Cortex of kidney (tissue), 1 donor: ENCODE results near the gene MATN1.

ENCODE experiments used
- DNase-seq: peaks from one replicate; lab custom pipeline; 2025; lab: John Stamatoyannopoulos, UW

MATN1 gene

GRCh38 chr1:30682396-30683275 is 40.7 kb downstream of the MATN1 start:
- DNase-seq: no peak

DNA sequence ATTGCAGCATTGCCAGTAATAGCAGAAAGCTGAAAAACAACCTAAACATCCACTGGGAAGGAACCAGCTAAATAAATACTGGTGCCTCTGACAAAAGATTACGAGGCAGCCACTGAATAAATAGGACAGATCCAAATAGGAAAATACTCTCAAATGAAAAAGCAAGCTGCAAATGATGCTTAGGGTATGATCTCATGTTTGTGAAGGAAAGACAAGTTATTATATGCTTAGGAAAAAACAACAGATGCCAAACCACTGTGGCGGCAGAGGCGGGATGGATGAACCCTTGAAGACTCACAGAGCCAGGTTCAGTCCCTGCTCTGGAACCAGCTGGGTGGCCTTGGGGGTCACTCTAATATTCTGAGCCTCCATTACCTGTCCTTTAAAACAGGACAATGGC is 41.6 kb downstream of the MATN1 start:
- no peak for DNase-seq

DNA sequence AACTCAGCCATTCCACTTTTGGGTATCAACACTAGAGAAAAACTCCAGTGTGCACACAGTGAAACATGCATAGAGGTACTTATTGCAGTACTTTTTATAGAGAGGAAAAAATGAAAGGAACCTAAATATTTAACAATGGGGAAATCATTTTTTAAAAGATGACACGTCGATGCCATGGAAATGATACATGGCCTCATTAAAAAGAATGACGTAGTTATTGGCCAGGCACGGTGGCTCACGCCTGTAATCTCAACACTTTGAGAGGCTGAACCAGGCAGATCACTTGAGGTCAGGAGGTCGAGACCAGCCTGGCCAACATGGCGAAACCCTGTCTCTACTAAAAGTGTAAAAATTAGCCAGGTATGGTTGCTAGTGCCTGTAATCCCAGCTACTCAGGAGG is 42.5 kb downstream of the MATN1 start:
- no peak for DNase-seq

- DNase-seq: no peak
These were observed 43.0 kb downstream of the MATN1 start for GRCh38 chr1:30680429-30680828.

DNA sequence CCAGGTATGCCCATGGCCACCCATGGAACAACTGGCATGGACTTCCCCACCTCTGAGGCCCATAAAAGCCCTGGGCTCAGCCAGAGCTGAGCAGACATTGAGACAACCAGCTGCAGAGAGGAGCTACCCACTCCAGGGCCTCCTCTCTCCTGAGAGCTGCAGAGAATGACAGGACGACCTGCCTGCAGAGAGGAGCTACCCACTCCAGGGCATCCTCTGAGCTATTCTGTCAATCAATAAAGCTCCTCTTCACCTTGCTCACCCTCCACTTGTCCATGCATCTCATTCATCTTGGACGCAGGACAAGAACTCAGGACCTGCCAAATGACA is 43.4 kb downstream of the MATN1 start:
- no peak for DNase-seq

DNA sequence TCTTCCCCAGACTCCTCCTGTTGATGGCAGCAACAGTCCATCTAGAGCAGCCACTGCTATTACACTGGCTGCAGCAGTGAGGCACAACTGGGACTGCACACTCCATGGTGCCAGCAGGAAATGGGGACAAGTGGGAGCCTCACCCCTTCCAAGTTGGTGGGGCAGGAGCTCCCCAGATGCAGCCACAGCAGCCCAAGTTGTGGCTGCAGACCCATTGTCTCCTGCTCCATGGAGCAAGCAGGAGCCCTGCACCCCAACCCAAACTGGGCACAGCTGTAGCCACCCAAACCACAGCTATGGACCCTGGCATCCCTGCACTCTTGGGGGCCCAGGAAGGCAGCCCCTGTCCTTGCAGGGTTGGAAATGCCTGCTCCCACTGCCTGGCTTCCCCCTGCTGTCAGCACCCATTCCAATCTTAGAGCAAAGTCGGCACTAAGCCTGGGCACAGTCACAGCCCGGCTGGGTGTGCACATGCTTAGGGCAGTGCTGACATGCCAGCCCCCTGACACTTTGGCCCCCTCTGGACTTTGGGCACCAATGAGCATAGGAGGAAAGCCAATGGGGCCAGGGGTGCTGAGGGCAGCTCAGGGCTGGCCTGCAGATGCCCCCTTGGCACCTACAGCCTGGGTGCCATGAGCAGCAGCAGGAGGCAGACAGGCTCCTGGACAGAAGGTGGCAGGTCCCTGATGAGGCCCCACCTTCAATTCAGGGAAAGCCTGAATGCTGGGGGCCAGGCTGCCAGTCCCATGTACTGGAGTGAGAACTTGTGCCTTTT is 44.0 kb downstream of the MATN1 start:
- DNase-seq: no peak

GRCh38 chr1:30678209-30678608 is 45.2 kb downstream of the MATN1 start:
- DNase-seq: no peak

- DNase-seq: no peak
These were observed 45.9 kb downstream of the MATN1 start for GRCh38 chr1:30677471-30677870.

DNA sequence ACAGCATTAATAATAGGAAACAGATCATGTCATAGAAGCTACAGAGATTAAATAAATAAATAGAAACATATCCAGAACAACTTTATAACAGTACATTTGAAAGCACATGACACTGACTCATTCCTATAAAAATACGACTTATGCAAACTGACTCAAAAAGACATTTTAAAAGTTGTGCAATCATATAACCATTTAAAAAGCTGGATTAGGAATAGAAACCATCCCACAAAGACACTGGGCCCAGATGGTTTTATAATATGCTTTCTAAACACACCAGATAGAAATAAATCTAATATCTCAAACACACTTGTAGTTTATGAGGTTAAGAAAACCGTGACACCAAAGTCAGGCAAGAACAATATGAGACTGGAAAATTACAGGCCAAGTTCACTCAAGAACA is 47.6 kb downstream of the MATN1 start:
- DNase-seq: no peak

DNA sequence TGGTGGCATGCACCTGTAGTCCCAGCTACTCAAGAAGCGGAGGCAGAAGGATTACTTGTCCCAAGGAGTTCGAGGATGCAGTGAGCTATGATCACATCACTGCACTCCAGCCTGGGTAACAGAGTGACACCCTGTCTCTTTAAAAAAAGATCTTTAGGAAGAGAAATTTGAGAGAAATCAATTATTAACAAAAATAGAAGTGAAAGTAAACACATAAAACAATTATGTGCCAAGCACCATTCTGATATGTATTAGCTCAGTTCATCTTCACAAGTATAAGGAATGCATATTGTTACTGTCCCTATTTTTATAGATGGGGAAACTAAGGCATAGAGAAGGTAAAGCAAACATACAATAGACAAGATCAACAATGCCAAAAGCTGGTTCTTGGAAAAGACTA is 48.1 kb downstream of the MATN1 start:
- DNase-seq: no peak

DNA sequence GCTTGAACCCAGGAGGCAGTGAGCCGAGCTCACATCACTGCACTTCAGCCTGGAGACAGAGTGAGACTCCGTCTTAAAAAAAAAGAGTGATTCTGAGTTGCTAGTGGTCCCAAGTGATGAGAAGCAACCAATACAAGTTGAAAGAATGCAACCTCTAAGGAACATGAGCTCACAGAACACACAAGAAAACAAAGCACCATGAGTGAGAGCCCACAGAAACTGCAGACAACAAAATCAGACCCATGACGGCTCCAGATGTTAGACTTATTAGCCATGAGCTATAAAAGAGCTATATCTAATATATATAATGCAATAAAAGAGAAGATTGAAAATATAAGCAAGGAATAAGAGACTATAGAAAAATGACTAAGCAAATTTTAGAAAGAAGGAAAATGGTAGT is 50.0 kb downstream of the MATN1 start:
- DNase-seq: no peak

DNA sequence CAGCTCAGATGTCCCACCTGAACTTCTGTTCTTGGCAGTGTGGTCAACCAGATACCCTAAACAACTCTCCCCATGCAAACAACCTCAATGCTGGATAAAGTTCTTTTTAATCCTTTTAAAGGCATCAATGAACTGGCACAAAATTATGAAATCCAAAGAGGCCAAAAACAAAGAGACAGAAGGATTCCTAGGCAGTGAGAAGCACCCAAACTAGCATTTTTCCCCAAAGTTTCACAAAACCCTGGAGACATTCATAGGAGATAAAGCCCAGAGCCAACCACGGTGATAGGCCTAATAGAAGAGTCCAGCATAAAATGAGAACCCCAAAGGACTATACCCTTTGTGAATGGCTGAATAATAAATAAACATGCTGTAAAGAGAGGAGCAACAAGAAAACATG is 50.7 kb downstream of the MATN1 start:
- no peak for DNase-seq

DNA sequence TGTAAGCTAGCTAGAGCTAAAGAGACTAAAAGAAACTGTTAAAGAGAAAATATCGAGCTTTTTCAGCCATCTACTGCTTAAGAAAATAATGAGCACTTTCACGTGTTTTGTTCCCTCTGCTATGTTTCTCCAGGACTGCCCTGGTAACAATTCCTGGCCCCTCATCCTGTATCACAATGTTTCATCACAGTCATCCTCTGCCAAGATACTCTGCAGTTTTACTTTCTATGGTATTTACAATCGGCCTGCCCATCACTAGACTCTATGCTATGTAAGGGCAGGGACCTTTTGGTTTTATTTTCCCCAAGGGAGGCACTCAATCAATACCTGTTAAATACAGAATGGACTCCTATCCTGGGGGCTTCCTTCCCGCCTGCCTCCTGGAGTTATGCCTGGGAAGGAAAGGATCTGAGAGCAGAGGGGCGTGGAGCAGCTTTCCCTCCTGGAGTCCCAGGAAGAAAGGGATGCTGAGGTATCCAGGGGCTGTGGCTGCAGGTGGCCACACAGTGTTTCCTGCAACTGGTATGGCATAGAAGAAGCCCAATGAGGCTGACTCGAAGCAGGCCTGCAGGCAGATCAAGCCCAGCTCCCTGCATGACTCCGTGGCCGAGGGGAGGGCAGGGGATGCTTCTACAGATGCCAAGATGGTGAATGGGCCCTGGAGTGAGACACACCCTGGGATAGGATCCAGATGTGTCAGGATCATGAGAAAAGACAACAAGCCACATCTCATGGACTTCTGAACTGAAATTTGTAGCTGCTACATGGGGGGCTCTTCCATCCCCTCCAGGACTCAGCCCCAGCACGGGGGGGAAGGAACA is 52.9 kb downstream of the MATN1 start:
- DNase-seq: no peak

DNA sequence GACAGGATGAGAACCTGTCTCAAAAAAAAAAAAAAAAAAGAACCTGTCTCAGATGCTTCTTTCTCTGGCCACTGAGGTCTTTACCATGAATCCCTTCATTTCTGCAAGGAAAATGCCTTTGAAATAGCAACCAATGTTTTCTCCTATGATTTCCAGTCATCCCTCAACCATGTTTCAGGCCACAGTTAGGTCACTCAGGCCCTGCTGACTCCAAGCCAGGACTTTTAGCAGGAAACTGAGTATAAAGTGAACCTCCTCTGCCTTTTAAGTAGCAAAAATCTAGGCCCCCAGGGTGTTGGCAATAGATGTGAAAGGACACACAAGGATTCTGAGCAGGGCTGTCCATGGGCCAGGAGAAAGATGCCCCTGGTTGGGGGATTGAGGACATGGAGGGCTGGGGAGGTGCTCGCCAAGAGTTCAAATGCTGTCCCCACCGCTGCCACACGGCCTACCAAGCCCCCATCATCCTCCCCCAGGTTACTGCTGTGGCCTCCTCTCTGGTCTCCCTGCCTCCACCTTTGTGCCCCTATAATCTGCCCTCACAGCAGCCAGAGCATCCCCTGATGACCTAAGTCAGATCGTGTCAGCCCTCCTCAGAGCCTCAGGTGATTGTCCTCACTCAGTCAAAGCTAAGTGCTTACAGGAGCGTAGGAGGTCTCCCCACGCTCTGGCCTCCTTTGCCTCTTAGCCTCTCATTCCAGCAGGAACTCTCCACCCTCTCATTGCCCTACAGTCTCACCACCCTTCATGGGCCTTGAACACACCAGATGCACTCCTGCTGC is 54.6 kb downstream of the MATN1 start:
- DNase-seq: no peak

DNA sequence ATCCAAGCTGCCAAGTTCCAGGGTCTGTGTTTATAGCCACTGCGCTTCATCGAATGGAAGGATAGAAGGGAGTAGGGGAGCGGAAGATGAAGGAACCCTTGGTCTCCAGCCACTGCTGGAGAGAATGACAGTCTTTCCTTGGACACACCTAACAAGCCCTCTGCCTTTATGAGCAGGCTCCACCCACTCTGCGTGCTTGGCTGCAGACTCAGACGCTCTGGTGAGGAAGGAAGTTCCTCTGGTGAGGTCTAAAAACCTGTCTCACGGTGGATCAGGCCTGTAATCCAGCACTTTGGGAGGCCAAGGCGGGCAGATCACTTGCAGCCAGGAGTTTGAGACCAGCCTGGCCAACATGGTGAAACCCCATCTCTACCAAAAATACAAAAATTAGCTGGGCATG is 55.4 kb downstream of the MATN1 start:
- no peak for DNase-seq

DNA sequence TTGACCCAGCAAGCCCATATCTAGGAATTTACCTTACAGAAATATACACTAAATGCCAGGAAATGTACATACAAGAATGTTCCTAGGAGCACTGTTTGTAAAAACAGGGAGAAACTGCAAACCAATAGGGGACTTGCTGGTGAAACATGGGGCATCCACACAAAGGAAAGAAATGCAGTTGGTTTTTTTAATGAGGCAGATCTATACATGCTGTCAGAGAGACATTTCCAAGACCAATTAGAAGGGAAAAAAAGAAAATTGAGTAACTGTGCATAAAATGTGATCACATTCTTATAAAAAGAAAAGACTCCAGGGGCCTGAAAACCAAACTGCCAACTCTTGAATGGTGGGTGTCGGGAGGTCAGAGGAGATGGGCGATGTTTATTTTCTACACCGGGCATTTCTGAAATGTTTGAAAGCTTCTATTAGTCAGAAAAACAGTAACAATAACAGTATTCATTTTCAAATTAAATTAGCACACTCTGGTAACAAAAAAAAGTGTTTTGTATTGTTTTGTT is 56.6 kb downstream of the MATN1 start:
- no peak for DNase-seq

DNA sequence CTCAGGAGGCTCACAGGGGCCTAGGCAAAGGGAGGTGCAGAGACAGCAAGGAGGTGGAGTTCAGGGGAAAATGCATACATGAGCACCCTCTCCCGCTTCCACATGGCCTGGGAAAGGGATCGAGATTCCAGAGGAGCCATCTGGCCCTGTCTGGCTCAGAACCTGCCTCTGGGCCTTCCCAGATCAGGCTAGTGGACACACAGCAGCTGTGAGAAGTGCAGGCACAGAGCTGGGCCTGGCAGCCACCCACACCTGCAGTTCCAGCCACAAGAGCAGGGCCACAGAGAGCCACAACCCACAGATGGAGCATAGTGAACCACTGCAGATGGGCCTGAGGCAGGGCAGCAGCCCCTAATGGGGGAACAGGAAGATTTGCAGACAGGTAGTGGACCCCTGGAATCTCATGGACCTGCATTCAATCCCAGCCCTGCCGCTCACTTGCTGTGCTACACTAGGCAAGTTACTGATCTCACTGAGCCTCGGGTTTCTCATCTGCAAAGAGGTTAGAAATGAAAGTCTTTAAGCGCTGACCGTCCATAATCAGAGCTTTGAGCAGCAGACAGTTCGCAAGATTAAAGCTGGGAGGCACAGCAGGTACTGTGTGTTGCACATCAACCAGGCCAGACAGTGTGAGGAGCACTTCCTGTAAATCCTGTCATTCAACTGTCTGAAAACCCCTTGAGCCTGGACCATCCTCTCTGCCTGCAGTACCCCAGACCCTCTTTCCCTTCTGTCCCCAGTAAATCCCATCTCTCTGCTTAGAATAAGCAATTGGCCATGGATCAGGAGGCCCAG is 58.0 kb downstream of the MATN1 start:
- DNase-seq: no peak

GRCh38 chr1:30664103-30664755 is 59.2 kb downstream of the MATN1 start:
- DNase-seq: no peak

- no peak for DNase-seq
These were observed 59.7 kb downstream of the MATN1 start for GRCh38 chr1:30663596-30664091.

DNA sequence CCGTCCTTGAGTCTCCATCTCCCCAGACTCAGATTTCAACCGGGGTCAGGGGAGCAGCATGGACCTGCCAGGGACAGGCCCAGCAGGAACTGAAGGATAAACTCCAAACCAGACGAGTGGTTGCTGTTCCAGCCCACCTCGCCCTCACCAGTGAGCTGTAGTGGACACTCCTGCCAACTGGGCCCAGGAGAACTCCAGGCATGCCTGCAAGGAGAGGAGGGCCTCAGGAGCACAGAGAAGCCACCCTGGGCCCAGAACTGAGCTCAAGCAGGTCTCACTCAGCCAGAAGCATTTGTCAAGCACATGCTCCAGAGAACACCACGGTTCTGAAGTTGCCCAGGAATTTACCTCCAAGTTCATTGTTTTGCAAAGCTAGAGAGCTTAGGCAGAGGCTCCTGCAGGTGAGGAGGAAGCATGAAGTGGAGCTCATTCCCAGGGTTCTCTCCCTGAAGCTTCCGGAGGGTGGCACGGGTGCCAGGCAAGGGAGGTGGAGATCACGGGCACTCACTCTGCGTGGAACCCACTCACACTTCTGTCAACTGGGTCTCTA is 61.0 kb downstream of the MATN1 start:
- no peak for DNase-seq
